ENCODE results near the gene DDX46.

GRCh38 chr5:134758176-134758503 lies 439 bp upstream of the DDX46 start:
- no peak for TF ChIP-seq POLR2AphosphoS5 (IDR thresholded peaks at IDR 0.05)
- no peak for TF ChIP-seq CTCF (IDR thresholded peaks at IDR 0.05)
- no peak for TF ChIP-seq POLR2A (IDR thresholded peaks at IDR 0.05)

Measured in sigmoid colon (tissue), 4 donors.